ENCODE results near the gene HOXD12. TPM values are rescaled to one million over a fixed set of nuclear protein-coding genes. Genes with fewer than 3 reads are reported as not detected.
A peak's percentile ranks its signal among the peaks of the same experiment; 100 is the strongest.

HOXD12 gene
- total and polyA plus RNA-seq, 12 donors: not detected

DNA sequence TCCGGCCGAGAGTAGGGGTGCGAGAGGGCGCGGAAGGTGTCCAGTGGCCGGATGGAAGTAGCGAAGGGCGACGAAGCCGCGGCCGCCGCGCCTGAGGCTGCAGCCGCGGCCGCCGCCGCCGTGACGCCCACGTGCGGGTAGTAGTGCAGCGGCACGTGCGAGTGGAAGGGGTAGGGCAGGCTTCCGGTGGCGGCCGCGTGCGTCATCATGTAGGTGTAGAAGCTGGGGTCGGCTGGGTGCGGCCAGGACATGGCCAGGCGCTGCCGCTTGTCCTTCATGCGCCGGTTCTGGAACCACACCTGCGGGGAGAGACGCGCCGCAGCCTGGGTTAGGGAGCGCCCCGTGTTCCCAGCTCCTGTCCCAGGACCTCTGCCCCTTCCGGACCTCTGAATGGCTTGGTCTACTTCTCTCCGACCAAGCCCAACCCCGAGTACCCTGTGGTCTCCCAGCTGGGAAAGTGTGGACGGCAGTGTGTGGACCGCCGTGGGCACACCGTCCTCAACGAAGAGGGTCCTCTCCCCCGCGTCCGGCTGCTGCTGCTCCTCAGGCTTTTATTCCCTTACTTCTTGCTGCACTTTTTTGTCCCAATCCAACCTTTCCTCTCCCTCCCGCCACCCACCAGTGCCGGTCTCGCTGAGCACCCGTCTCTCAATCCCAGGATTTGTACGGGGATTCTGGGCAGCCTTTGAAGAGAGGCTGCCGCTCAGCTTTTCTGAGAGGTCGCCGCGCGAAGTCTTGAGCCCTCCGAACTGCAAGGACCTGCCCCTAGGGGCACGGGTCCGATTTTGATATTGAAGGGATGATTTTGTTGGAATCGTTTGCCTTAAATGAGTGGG, 18.8 kb upstream of the HOXD12 start:
- peak overlapping the region in 3 of 10 donors; percentile 7 to 31 (median 27) for H3K4me3 ChIP-seq
- DNase-seq (no peak), ATAC-seq (peak in 1 of 8 donors; percentile 49)
- H3K27me3 ChIP-seq: peaks cover 79 to 100% (median 98%) of the 10 kb centered on the region in 7 donors
- peaks cover 0 to 11% (median 0%) of the 10 kb centered on the region in 11 donors for H3K9me3 ChIP-seq
- 4 to 6% methylated on average over 62 to 68 of the region's 68 CpGs for WGBS, 2 donors
- H3K4me1 ChIP-seq: peaks cover 0 to 58% (median 19%) of the 10 kb centered on the region in 9 donors
- TF ChIP-seq, protein P1, sequence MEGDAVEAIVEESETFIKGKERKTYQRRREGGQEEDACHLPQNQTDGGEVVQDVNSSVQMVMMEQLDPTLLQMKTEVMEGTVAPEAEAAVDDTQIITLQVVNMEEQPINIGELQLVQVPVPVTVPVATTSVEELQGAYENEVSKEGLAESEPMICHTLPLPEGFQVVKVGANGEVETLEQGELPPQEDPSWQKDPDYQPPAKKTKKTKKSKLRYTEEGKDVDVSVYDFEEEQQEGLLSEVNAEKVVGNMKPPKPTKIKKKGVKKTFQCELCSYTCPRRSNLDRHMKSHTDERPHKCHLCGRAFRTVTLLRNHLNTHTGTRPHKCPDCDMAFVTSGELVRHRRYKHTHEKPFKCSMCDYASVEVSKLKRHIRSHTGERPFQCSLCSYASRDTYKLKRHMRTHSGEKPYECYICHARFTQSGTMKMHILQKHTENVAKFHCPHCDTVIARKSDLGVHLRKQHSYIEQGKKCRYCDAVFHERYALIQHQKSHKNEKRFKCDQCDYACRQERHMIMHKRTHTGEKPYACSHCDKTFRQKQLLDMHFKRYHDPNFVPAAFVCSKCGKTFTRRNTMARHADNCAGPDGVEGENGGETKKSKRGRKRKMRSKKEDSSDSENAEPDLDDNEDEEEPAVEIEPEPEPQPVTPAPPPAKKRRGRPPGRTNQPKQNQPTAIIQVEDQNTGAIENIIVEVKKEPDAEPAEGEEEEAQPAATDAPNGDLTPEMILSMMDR (IDR thresholded peaks at IDR 0.05): no peak
- peaks cover 0 to 3% (median 0%) of the 10 kb centered on the region in 9 donors for H3K36me3 ChIP-seq
- no peak overlapping the region for H3K27ac ChIP-seq
- intact Hi-C loops (cut with DNase I): loop anchor here in 1 of 10 donors (5.0 kb wide), 1 partner anchor 398 kb away; no protein-coding TSS in a partner anchor

DNA sequence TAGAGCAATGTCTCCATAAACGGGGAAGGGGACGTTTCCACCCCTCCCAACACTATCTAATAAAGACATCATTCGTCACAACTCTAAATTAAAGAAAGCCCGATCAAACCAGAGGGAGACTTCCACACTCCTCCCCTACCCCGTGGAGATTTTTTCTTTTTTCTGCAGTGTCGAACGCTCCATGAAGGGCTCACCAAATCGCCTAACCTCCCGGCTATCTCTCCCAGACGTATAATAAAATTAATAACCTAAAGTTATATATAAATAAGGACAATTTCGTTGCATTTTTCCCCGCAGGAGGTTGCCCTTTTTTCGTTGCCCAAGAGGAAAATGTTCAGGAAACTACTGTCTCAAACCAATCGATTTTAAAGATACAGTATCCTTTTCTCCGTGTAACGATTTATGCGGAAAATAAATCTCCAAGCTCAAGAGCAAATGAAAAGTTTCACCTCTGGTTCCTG, 18.2 kb upstream of the HOXD12 start:
- ATAC-seq (no peak), DNase-seq (no peak)
- H3K36me3 ChIP-seq: peaks cover 0 to 3% (median 0%) of the 10 kb centered on the region in 9 donors
- H3K9me3 ChIP-seq: peaks cover 0 to 11% (median 0%) of the 10 kb centered on the region in 11 donors
- H3K4me3 ChIP-seq: peak overlapping the region in 1 of 10 donors; percentile 7
- WGBS, 2 donors: 6 to 7% methylated on average over 17 of the region's 17 CpGs
- H3K4me1 ChIP-seq: peaks cover 0 to 64% (median 22%) of the 10 kb centered on the region in 9 donors
- TF ChIP-seq, protein P1 (IDR thresholded peaks at IDR 0.05): no peak
- intact Hi-C loops (cut with DNase I): loop anchor here in 1 of 10 donors (5.0 kb wide), 1 partner anchor 399 kb away; no protein-coding TSS in a partner anchor
- H3K27ac ChIP-seq: no peak overlapping the region
- peaks cover 82 to 100% (median 98%) of the 10 kb centered on the region in 7 donors for H3K27me3 ChIP-seq

- H3K4me3 ChIP-seq: peak overlapping the region in 1 of 10 donors; percentile 5
- H3K27ac ChIP-seq: no peak overlapping the region
- TF ChIP-seq, protein P1 (IDR thresholded peaks at IDR 0.05): no peak
- peaks cover 80 to 100% (median 98%) of the 10 kb centered on the region in 7 donors for H3K27me3 ChIP-seq
- H3K9me3 ChIP-seq: peaks cover 0 to 11% (median 0%) of the 10 kb centered on the region in 11 donors
- WGBS, 2 donors: 3 to 7% methylated on average over 62 of the region's 62 CpGs
- DNase-seq (no peak), ATAC-seq (no peak)
- intact Hi-C loops (cut with DNase I): loop anchor here in 1 of 10 donors (5.0 kb wide), 1 partner anchor 400 kb away; no protein-coding TSS in a partner anchor
- peaks cover 0 to 66% (median 23%) of the 10 kb centered on the region in 9 donors for H3K4me1 ChIP-seq
- H3K36me3 ChIP-seq: peaks cover 0 to 3% (median 0%) of the 10 kb centered on the region in 9 donors
Measured at GRCh38 chr2:176081837-176082524, 17.6 kb upstream of the HOXD12 start.

DNA sequence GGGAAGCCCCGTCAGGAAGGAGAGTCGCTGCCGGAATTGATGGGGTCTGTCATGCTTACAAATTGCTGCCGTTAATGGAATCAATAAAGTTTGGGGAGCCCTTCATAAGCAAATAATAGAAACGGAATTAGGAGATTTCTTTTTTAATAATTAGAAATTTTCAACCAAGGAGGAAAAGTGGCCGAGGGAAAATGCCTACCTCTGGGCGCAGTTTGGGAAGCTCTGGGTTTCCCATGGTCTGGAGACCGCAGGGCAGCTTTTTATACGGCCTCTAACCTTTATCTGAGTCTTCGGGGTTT, 17.1 kb upstream of the HOXD12 start:
- intact Hi-C loops (cut with DNase I): loop anchor here in 1 of 10 donors (5.0 kb wide), 1 partner anchor 400 kb away; no protein-coding TSS in a partner anchor
- H3K4me1 ChIP-seq: peaks cover 0 to 66% (median 23%) of the 10 kb centered on the region in 9 donors
- peaks cover 0 to 11% (median 0%) of the 10 kb centered on the region in 11 donors for H3K9me3 ChIP-seq
- peaks cover 0 to 3% (median 0%) of the 10 kb centered on the region in 9 donors for H3K36me3 ChIP-seq
- H3K27me3 ChIP-seq: peaks cover 81 to 100% (median 98%) of the 10 kb centered on the region in 7 donors
- H3K4me3 ChIP-seq: no peak overlapping the region
- no peak overlapping the region for H3K27ac ChIP-seq
- ATAC-seq (no peak), DNase-seq (no peak)
- TF ChIP-seq, protein P1 (IDR thresholded peaks at IDR 0.05): no peak
- 8 to 9% methylated on average over 10 of the region's 10 CpGs for WGBS, 2 donors

Measured in heart right ventricle (tissue), 16 donors.